ENCODE data around the gene AJM1.

GRCh38 chr9:136848393-136849037, 6.2 kb downstream of the AJM1 start:
- TF ChIP-seq RARB (CRISPR knock-in tag; IDR thresholded peaks at IDR 0.05), result no peak
- TF ChIP-seq ZFP3 (CRISPR knock-in tag; IDR thresholded peaks at IDR 0.05), result no peak
- no peak for TF ChIP-seq PPARA (CRISPR knock-in tag; IDR thresholded peaks at IDR 0.05; ENCODE audit: borderline replicate concordance)
- TF ChIP-seq GLIS3 (CRISPR knock-in tag; IDR thresholded peaks at IDR 0.05), result no peak
- no peak for TF ChIP-seq TCF4 (CRISPR knock-in tag; IDR thresholded peaks at IDR 0.05; ENCODE audit: borderline replicate concordance)

Data from SK-N-SH treated with all-trans-retinoic acid at 6 μM for 48 hours (cell line).